IMR-90 (cell line): ENCODE results near the gene H2BK1. TPM values are rescaled to one million over a fixed set of nuclear protein-coding genes. Genes with fewer than 3 reads are reported as not detected.

Experiments used
- ATAC-seq: fragments of 200-7000 bp; cut with Tn5 transposase; 2 replicates; pipeline ENCODE4 v1.9.1; 2020; ENCODE audit warnings: low read depth, mild to moderate bottlenecking, moderate library complexity
- BruUV-seq: library from RNA; stranded (reverse); fragments of 400-500 nt; replicated peaks from 2 replicates; lab custom pipeline; 2021; lab: Mats Ljungman, UMichigan
- CTCF ChIA-PET: fragments of 300-600 bp; formaldehyde crosslinking; extraction: SDS; loops from one replicate; lab custom pipeline; 2021; ENCODE audit warnings: antibody characterized with exemption; lab: Yijun Ruan, JAX
- POLR2A ChIA-PET: fragments of 300-600 bp; sonication (Branson Sonifier 250); formaldehyde crosslinking; loops from one replicate; lab custom pipeline; 2022; ENCODE audit warnings: antibody characterized with exemption; ENCODE audit not compliant: unreplicated experiment; lab: Charles Lee
- DNase-seq: peaks from one replicate; pipeline ENCODE4 v3.0.0; 2013
- H2AFZ ChIP-seq: replicated peaks from 2 replicates; pipeline ENCODE3; 2013; ENCODE audit warnings: low read length, mild to moderate bottlenecking; ENCODE audit not compliant: poor library complexity
- H2AK5ac ChIP-seq: 2 replicates; pipeline ENCODE4 v1.6.1; 2013; ENCODE audit warnings: low read depth, low read length, inconsistent platforms
- H2AK9ac ChIP-seq: replicated peaks from 2 replicates; pipeline ENCODE3; 2013; ENCODE audit warnings: mild to moderate bottlenecking, low read depth, low read length, moderate library complexity; ENCODE audit not compliant: poor library complexity
- H2BK120ac ChIP-seq: 2 replicates; pipeline ENCODE4 v1.6.1; 2013; ENCODE audit warnings: low read depth, low read length, inconsistent platforms
- H2BK15ac ChIP-seq: 3 replicates; pipeline ENCODE4 v1.6.1; 2013; ENCODE audit warnings: low read depth, low read length, inconsistent platforms
- H2BK20ac ChIP-seq: 2 replicates; pipeline ENCODE4 v1.6.1; 2013; ENCODE audit warnings: low read depth, mild to moderate bottlenecking, inconsistent platforms, low read length, moderate library complexity
- H2BK5ac ChIP-seq: 2 replicates; pipeline ENCODE4 v1.6.1; 2013; ENCODE audit warnings: mild to moderate bottlenecking, low read depth, low read length, inconsistent platforms; ENCODE audit not compliant: poor library complexity, severe bottlenecking
- H3K14ac ChIP-seq: replicated peaks from 2 replicates; pipeline ENCODE4 v1.6.1; 2013; ENCODE audit warnings: low read depth, low read length, inconsistent platforms
- H3K18ac ChIP-seq: 2 replicates; pipeline ENCODE4 v1.6.1; 2013; ENCODE audit warnings: low read depth, low read length, control low read depth
- H3K23ac ChIP-seq: 2 replicates; pipeline ENCODE4 v1.6.1; 2013; ENCODE audit warnings: low read depth, low read length, inconsistent platforms
- H3K27ac ChIP-seq: 2 replicates; pipeline ENCODE4 v1.5.1; 2013; ENCODE audit warnings: mild to moderate bottlenecking, control low read depth, low read length; ENCODE audit not compliant: insufficient read depth
- H3K27me3 ChIP-seq: 2 replicates; pipeline ENCODE4 v1.6.1; 2013; ENCODE audit warnings: low read length; ENCODE audit not compliant: control insufficient read depth, insufficient read depth
- H3K36me3 ChIP-seq: 2 replicates; pipeline ENCODE4 v1.6.1; 2013; ENCODE audit warnings: low read length, mixed read lengths; ENCODE audit not compliant: control insufficient read depth, insufficient read depth
- H3K4ac ChIP-seq: 2 replicates; pipeline ENCODE4 v1.6.1; 2013; ENCODE audit warnings: low read depth, low read length, inconsistent platforms
- H3K4me1 ChIP-seq: 2 replicates; pipeline ENCODE4 v1.6.1; 2013; ENCODE audit warnings: low read length, mixed read lengths; ENCODE audit not compliant: control insufficient read depth, insufficient read depth
- H3K4me2 ChIP-seq: 2 replicates; pipeline ENCODE4 v1.6.1; 2013; ENCODE audit warnings: low read depth, mild to moderate bottlenecking, control low read depth, low read length, moderate library complexity
- H3K4me3 ChIP-seq: 2 replicates; pipeline ENCODE4 v1.5.1; 2013; ENCODE audit warnings: low read depth, mild to moderate bottlenecking, control low read depth, low read length, moderate library complexity; ENCODE audit not compliant: insufficient read depth
- H3K56ac ChIP-seq: 2 replicates; pipeline ENCODE4 v1.6.1; 2013; ENCODE audit warnings: low read length, inconsistent platforms; ENCODE audit not compliant: insufficient read depth; ENCODE audit errors: extremely low read depth
- H3K79me1 ChIP-seq, 2 experiments: 2 replicates each; pipeline ENCODE4 v1.6.1; 2013; ENCODE audit warnings: low read length in 2 of 2, inconsistent platforms in 1 of 2, low read depth in 1 of 2
- H3K9ac ChIP-seq: 2 replicates; pipeline ENCODE4 v1.6.1; 2013; ENCODE audit warnings: low read depth, low read length, control low read depth
- H3K9me1 ChIP-seq: 2 replicates; pipeline ENCODE4 v1.6.1; 2013; ENCODE audit warnings: low read length, inconsistent platforms; ENCODE audit not compliant: insufficient read depth
- H3K9me3 ChIP-seq: 2 replicates; pipeline ENCODE4 v1.6.1; 2013; ENCODE audit warnings: low read length; ENCODE audit not compliant: control insufficient read depth, insufficient read depth
- H4K20me1 ChIP-seq: 2 replicates; pipeline ENCODE4 v1.6.1; 2013; ENCODE audit warnings: low read length, inconsistent platforms; ENCODE audit not compliant: insufficient read depth
- H4K5ac ChIP-seq: 2 replicates; pipeline ENCODE4 v1.6.1; 2013; ENCODE audit warnings: mild to moderate bottlenecking, low read depth, low read length, control low read depth
- H4K8ac ChIP-seq, 2 experiments: 2 replicates each; pipeline ENCODE4 v1.6.1; 2013; ENCODE audit warnings: low read depth in 2 of 2, low read length in 2 of 2, control low read depth in 1 of 2, inconsistent platforms in 1 of 2
- H4K91ac ChIP-seq: 2 replicates; pipeline ENCODE4 v1.6.1; 2013; ENCODE audit warnings: low read depth, low read length, inconsistent platforms; ENCODE audit not compliant: insufficient read depth
- MAZ ChIP-seq: IDR thresholded peaks from 2 replicates; pipeline ENCODE4 v1.6.1; 2012; ENCODE audit warnings: low read depth, mild to moderate bottlenecking, low read length, improper control_type of control experiment, moderate library complexity, borderline replicate concordance
- MXI1 ChIP-seq: IDR thresholded peaks from 2 replicates; pipeline ENCODE4 v1.6.1; 2012; ENCODE audit warnings: low read depth, mild to moderate bottlenecking, low read length, moderate library complexity, borderline replicate concordance
- WGBS, 2 experiments: methylation state at CpG; one replicate each; pipeline versions ENCODE4 v1.1.5 to v1.1.7; 2013; ENCODE audit warnings: missing lambda C conversion rate in 2 of 2; ENCODE audit not compliant: insufficient read length in 1 of 2; ENCODE audit errors: extremely low coverage in 2 of 2; 5-methylcytosine and 5-hydroxymethylcytosine counted together
- dilution Hi-C: fragments of 300-500 bp; cut with HindIII; formaldehyde crosslinking; loops from one replicate; pipeline ENCODE4 v1.14.3; 2018; ENCODE audit warnings: low sequenced_read_pairs; ENCODE audit not compliant: unreplicated experiment
- in situ Hi-C: fragments of 300-500 bp; cut with MboI; formaldehyde crosslinking; loops from 3 replicates; pipeline ENCODE4 v1.14.3; 2019; ENCODE audit warnings: low sequenced_read_pairs, inconsistent platforms, mixed read lengths
- intact Hi-C: fragments of 100-400 bp; cut with micrococcal nuclease; formaldehyde crosslinking; loops from 2 replicates; pipeline ENCODE4 v1.10.0; 2022
- polyA plus RNA-seq, 3 experiments: library from polyadenylated mRNA; depleted of rRNA; stranded (reverse); fragments of >200 nt; gene quantifications; 2 replicates each; pipeline ENCODE4 v1.2.3, GENCODE V29; 2012; ENCODE audit warnings: low replicate concordance in 1 of 3
- total RNA-seq: library from RNA; depleted of rRNA; stranded (reverse); fragments of >200 nt; gene quantifications from 2 replicates; pipeline ENCODE4 v1.2.3, GENCODE V29; 2012

Gene H2BK1
- total and polyA plus RNA-seq, 2 of the 4 experiments (the other 2 are of a cell fraction): not detected

DNA sequence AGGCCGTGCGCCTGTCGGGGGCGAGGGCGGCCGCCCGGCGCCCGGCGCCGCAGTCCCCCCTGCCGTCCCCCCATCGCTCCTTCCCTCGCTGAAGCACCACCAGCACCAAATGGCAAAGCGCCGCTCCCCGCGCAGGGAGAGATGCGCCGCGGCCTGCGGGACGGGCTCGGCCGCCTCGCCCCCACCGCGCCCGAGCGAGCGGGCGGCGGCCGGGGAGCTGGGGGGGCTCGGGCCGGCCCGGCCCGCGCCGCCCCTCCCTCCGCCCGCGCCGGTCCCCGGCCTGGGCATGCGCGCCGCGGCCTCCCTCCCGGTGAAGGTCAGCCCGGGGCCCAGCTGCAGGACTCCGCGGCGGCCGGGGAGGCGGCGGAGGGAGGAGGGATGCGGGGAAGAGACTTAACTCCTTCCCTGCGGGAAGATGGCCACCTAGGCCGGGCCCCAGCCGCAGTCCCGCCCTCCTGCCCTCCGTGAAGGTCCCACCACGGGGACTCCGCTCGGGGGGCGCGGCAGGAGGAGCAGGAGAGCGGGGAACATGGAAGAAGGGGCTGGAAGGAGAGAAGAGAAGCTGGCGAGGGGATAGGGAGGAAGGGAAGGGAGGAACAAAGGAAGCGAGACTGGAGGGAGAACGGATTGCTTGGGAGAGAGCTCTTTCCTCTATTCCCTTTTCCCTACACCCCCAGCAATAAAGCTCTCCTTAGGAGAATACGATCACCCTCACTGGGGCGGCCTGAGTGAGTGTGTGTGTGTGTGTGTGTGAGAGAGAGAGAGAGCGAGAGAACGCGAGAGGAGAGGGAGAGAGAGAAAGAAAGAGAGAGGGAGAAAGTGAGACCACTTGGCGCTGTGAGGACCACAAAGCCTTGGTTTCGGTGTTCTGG, 41.6 kb upstream of the H2BK1 start:
- POLR2A ChIA-PET: interaction anchor here (0.6 to 1.4 kb wide), 5 partner anchors 12 to 72 kb away, joined by 3 to 4 read pairs (median 3); partner anchors contain the start of genes ABCF2 and CHPF2
- Histone ChIP-seq H3K9me3 (no peaks in the 10 kb centered on the region), H3K23ac (peak overlapping the region; percentile 99), H3K27me3 (peaks cover 3% of the 10 kb centered on the region; the same call in 1 of the 2 replicates), H3K4me3 (peak overlapping the region; percentile 74), H2BK5ac (peak overlapping the region; percentile 85), H4K20me1 (no peaks in the 10 kb centered on the region), H3K18ac (peak overlapping the region; percentile 85), H2BK120ac (peak overlapping the region; percentile 58), H3K56ac (peak overlapping the region; percentile 89), H2AK5ac (peak overlapping the region; percentile 91), H3K36me3 (no peaks in the 10 kb centered on the region), H2BK15ac (peak overlapping the region; percentile 87; the same call in 1 of the 3 replicates), H3K4me1 (peaks cover 30% of the 10 kb centered on the region), H3K4ac (peak overlapping the region; percentile 98), H2AK9ac (peak overlapping the region; percentile 98), H3K4me2 (peak overlapping the region; percentile 82), H3K79me1 (peaks cover 5 to 45% of the 10 kb centered on the region in 2 experiments; a peak in 3 of 4 replicates), H2AFZ (peak overlapping the region; percentile 95), H3K14ac (peak overlapping the region; percentile 100), H4K8ac (peak overlapping the region; percentile 95 to 99), H4K91ac (peak overlapping the region; percentile 98), H2BK20ac (peak overlapping the region; percentile 40), H3K27ac (peak overlapping the region; percentile 97), H3K9ac (peak overlapping the region; percentile 81), H3K9me1 (peaks cover 13% of the 10 kb centered on the region), H4K5ac (peak overlapping the region; percentile 91)
- intact Hi-C loops (no loop called here), dilution Hi-C loops (no loop called here), in situ Hi-C loops (no loop called here)
- CTCF ChIA-PET: no interaction called here
- BruUV-seq: no TSS peak
- ATAC-seq: peak; percentile 68
- TF ChIP-seq MAZ (peak; percentile 71; the same call in 1 of the 2 replicates), MXI1 (no peak)
- WGBS, 2 experiments: 1% methylated on average over 20 of the region's 79 CpGs; no CpG with 5 or more reads in 1 of the 2 experiments
- peak; percentile 69 for DNase-seq
